HG02642 (cell line): ENCODE measurements around the gene PINLYP.
"Not testable (repeated sequence)": the region's sequence is repeated elsewhere in the genome, so short reads cannot be mapped to it uniquely, and the experiment has no call there.

Source experiments
- ATAC-seq: cut with Tn5 transposase; IDR thresholded peaks from one replicate; pipeline ENCODE4 v1.9.1; 2021; ENCODE audit warnings: mild to moderate bottlenecking; ENCODE audit not compliant: unreplicated experiment, poor library complexity

PINLYP gene

DNA sequence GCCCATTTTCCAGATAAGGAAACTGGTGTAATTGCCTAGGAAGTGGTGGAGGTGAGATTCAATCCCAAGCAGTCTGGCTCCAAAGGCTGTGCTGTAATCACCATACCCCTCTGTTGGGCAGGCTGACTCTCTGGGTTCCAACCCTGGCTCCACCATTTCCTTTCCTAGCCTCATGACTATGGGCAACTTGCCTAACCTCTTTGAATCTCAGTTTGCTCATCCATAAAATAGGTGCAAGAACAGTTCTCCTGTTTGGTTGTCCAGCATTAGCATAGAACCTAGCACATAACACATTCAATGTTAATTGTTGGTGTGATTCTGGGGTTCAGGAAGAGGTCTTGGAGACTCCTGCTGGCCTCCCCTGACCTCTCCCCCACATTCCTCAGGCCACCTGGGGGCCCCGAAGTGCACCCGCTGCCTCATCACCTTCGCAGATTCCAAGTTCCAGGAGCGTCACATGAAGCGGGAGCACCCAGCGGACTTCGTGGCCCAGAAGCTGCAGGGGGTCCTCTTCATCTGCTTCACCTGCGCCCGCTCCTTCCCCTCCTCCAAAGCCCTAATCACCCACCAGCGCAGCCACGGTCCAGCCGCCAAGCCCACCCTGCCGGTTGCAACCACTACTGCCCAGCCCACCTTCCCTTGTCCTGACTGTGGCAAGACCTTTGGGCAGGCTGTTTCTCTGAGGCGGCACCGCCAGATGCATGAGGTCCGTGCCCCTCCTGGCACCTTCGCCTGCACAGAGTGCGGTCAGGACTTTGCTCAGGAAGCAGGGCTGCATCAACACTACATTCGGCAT, 23.0 kb downstream of the PINLYP start:
- no peak for ATAC-seq

DNA sequence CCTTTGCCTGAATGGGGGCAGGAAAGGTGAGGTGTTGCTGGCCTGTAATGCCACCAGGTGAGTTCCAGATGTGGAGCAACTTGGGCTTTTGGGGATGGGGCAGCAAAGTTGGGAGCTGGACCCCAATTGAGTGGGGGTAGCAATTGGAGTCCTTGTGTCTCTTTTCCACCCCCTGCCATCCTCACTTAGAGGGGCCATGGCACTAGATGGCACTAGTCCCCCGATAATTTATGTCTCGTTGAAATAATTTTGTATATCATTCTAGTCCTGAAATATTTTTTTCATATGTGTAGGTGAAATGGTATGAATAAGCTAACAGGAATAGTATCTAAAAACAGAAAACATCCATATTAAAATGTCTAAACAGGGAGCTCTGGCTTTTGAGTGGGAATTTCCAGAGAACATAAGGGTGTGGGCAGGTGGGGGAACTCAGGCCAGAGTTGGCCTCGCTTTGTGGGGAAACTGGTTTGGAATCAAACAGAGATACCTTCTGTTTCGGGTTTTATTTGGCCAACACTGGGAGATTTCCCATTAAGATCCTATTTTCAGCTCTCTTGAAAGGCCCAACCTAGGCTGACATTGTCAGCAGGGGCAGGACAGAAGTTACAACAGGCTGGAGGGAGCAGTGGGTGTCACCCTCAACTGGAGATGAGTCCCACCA, 24.2 kb downstream of the PINLYP start:
- ATAC-seq, result no peak

DNA sequence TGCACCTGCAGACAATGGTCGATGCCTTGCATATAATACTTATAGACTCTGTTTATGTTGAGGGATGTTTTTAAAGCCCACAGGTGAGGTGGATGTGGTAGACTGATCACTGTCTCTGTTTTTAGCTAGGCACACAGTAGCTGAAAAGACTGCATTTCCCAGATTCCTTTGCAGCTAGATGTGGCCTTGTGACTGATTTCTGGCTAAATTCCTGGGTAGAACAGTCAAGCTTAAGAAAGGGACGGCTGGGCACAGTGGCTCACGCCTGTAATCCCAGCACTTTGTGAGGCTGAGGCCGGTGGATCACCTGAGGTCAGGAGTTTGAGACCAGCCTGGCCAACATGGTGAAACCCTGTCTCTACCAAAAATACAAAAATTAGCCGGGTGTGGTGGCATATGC, 24.7 kb downstream of the PINLYP start:
- not testable (repeated sequence) for ATAC-seq

DNA sequence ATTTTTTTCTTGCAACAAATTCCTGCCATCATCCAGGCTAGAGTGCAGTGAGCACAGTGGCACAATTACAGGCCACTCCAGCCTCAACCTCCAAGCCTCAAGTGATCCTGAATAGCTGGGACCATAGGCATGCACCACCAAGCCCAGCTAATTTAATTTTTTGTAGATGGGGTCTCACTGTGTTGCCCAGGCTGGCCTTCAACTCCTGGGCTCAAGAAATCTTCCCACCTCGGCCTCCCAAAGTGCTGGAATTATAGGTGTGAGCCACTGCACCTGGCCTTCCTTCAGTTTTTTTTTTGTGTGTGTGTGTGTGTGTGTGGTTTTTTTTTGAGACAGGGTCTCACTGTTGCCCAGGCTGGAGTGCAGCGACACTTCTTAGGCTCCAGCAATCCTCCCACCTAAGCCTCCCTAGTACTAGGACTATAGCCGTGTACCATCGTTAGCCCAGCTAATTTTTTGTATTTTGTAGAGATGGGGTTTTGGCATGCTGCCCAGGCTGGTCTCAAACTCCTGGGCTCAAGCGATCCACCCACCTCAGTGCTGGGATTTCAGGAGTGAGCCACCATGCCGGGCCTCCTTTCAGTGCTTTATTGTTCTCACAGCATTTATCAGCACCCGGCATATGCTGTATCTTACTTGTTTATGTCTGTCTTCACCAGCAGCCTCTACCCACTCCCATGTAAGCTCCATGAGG, 30.4 kb downstream of the PINLYP start:
- ATAC-seq, result no peak

DNA sequence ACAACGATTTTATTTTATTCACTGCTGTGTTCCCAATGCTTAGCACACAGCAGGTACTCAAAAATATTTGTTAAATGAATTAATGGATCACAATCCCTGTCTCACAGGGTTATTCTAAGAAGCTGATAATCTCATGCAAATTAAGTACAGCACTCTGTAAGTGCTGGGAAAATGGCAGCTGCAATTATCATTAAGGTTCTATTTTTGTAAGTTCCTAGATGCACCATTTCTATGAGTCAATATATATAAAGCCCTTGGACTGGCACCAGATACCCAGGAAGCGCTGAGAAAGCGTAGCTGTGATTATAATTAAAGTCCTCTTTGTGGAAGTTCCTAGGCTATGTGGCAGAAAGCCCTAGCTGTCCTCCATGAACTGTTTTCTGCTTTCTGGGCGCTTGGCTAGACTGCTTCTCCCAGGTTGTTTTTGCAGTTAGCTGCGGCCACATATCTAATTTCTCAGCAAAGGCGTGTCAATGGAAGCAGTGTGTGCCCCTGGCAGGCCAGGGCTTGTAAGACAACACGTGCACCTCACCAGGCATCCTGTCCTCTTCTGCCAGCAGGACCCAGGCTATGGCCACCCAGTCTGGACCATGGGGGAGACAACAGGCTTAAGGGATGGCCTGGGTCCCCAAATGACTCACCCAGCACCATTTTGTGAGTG, 31.1 kb downstream of the PINLYP start:
- no peak for ATAC-seq

DNA sequence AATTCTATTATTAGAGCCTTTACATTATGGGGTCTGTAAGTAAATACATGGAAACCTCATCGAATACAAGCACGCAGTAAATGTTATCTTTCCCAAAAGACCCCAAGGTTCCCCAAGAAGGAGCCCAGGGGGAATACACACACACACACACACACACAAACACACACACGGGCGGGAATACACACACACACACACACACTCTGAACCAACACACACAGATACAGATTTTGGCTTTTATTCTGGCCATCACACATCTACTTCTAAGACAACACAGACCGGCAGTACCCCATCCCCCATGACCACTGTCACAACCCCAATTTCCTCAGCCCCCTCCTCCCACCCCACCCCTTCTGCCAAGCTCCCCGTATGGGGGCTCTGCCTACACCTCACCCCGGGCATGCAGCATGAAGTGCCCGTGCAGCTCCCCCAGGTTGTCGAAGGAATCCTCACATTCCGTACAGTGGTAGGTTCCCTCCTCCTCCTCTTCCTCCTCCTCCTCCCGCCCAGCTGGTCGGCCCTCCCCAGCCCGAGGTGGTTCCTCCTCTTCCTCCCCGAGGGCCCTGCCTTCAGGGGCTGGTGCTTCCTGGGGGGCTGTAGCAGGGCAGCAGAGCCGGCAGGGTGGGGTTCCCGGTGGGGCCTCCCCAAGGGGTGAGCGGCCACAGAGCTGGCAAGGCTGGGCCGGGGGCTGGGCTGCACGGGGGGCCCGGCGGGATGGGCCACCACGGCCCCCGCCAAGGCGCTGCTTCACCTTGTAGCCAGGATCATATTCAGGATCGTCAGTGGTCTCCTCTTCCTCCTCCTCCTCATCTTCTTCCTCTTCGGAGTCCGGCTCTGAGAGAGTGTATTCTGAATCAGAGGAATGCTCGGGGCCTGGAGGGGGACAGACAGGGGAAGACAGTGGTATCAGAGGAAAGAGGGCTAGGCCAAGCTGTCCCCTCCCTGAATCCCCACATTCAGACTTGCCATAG, 31.9 kb downstream of the PINLYP start:
- ATAC-seq, result no peak

DNA sequence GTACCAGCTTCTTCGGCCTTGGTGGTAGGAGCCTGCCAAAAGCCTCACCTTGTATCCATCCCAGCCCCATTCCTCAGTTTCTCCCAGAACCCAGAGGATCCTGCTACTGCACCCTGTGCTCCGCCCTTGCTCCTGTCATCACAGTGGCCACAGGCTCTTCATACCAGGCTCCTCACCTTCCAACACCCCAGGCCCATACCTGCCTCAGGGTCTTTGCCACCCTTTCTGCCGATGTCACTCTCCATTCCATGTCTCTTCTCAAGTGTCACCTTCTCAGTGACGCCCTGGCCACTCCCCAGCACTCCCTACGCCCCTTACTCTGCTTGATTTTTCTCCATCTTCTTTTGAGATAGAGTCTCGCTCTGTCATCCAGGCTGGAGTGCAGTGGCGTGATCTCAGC, 34.3 kb downstream of the PINLYP start:
- no peak for ATAC-seq

DNA sequence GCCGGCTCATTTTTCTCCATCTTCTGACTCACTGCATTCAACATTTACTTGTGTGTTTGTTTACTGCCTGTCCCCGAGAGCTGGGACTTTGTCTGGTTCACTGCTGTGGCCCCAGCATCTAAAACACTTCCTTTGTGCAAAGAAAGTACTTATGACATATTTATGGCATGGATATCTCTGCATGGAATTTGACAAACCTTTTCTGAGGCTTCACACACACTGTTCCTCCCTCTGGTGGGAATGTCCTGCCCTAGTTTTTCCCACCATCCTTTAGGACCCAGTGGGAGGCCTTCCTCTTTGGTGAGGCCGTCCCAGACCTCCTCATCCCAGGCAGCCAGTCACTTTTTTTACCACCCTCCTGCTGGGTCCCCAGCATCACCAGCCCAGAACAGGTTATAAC, 34.9 kb downstream of the PINLYP start:
- ATAC-seq, result no peak

DNA sequence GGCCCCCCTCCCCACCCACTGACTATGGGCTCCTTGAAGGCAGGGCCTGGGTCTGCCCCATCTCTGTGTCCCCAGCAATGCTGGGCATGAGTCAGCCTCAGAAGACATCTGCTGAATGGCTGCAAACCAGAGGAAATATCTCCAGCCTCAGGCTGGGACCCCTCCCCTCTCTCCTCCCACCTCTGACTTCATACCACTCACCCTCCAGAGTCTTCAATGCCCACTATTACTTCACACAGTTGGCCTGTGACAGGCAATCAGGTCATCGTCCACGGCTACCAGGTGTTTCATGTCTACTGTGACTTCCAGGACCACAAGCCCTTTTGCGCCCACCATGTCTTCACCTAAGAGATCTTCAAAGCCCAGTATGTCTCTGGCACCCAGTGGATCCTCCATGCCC, 36.2 kb downstream of the PINLYP start, which contains the start of gene SRRM5:
SRRM5 (plus strand) TSS at position 301 of the 400 bp plus-strand sequence; CDS start at position 335, 34 bp downstream.
- no peak for ATAC-seq

DNA sequence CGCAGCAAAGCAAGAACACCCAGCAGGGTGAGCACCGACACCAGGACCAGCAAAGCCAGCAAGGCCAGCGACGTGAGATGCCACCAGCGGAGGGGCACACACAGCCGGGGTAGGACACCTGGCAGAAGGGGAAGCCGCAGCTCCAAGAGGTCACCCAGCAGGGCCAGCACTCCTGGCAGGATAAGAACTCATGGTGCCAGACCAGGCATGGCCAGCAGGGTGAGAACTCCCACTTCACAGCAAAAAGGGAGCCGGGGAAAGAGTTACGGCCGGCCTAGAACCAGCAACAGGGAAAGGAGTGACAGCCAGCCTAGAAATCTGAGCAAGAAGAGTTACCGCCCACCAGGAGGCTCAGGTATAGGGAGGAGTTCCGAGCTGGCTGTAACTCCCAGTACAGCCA, 36.8 kb downstream of the PINLYP start:
- no peak for ATAC-seq

DNA sequence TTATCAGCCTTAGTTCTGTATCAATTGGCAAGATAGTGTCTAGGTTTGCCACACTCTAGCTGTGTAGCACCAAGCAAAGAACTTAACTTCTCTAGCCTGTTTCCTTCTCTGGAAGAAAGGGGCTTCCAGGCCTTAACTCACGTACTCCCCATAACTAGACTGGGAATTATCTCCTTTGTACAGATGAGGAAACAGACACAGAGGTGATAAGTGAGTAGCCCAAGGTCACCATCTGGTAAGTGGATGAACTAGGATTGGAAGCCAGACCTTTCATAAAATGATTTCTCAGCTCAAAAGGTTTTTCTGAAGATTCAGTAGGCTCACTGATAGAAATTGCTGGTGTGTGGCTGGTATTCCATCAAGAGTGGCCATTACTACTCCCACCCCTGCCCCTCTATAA, 40.7 kb downstream of the PINLYP start:
- no peak for ATAC-seq

DNA sequence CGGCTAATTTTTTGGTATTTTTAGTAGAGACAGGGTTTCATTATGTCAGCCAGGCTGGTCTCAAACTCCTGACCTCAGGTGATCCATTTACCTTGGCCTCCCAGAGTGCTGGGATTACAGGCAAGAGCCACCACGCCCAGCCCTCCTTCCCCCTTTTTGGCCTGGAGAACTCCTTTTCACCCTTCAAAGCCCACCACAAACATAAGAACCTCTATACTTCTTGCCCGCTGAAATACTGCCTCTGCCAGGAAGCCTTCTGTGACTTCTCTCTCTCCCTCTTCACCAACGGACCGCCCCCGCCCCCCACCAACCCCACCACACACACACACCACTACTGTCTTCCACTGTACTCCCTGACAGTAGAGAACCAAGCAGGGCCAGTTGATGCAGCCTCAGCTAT, 41.4 kb downstream of the PINLYP start:
- no peak for ATAC-seq

DNA sequence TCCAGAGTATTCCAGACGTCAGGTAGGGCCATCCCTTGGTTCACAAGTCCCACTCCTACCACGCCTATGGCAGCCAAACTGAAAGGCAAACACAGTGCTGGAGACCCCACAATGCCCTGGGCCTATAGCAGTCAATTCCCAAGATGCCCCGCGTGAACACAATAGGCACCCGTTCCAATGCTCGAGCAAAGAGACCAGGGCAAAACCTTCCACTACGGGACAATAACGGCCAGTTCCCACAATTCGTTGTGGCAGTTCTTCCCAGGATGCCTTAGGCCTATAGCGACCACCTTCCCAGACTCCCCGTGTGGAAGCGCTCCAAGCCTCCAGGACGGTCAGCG, 43.3 kb downstream of the PINLYP start:
- peak; percentile 29 for ATAC-seq

DNA sequence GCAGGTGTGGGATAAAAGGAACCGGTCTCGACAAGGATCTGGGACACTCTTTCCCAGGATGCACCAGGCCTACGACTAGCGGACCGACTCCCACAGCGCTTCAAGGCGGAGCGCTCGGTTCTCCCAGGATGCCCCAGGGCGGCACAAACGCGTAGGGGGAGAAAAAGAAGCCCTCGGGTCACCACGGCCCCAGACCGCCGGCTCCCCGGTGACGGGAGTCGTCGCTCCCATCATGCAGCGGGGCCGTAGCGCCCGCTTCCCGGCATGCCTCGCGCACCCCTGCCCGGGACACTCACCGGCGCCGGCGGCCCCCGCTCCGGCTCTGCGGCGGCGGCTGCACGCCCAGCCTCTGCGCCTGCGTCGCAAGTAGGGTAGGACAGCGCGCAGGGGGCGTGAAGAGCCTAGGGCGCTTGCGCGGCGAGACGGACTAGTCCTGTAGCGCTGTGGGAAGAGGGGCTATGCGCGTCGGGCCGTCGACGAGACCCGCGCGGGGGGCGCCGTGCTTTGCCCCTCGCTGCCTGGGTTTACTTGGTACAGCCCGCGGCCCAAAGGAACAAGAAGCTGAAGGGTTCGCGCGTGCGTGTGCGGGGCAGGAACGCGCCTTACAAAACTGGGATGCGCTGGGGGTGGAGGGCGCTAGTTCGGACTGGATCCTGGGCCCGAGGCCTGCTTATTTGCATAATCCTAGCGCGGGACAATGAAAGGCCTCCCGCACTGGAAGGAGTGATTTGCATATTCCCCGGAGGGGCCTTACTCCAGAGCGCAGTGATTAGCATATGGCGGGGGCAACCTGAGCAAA, 43.9 kb downstream of the PINLYP start, which contains the start of gene ZNF428:
ZNF428 (minus strand) TSS at position 368 of the 799 bp plus-strand sequence. CDS start 5,325 bp downstream, outside the sequence.
- ATAC-seq, result peak; percentile 87

DNA sequence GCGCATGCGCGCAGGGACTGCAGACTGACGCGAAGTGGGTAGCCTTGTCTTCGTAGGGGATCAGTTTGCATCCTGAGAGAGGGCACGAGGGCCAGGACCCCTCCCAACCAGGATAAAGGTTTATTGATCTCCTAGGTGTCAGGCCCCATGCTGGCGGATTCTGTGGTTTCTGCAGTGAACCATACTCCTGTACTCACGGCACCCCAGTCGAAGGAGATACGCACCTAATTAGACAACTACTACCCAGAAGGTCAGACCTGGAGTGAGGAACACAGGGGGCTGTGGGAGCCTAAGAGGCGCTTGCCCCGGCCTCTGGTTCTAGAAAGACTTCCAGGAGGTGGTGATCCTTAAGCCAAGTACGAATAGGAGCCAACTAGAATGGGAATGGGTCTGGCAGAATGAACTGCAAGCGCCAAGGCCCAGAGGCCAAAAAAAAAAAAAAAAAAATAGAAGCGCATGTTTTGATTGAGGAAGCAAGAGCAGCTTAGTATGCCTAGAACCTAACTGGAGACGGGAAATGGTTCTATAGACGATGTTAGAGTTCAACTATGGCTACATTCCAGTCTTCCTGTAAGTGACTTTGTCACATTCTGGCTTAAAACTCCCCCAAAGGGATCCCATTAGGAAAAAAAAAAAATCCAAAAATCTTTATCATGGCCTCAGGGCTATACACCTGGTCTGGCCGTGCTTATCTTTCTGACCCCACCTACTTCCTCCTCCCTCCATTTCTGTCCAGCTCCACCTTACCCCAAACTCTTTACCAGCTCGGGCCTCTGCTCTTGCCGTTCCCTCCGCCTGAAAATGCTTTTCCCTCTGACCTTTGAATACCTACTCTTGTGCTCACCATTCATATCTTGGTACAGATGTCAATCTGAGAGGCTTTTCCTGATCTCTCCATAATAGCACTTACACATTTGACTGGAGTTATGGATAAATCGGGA, 44.7 kb downstream of the PINLYP start:
- ATAC-seq, result no peak

DNA sequence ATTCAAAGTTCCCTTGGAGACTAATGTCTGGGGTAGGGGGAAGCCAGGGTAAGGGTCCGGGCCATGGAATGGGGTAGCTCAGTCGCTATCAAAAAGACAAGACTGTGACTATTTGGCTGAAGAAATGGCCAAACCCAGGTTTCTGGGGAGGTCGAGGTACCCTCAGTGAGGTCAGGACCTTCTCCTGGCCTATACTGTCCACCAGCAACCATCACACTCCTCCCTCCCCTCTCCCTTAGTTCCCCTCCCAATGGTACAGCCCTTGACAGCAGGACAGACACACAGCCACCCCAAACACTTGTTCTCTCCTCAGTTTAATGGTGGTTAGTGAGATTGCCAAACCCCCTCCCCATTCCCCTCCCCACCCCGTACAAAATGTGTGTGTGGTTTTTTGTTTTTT, 46.5 kb downstream of the PINLYP start:
- ATAC-seq, result no peak

DNA sequence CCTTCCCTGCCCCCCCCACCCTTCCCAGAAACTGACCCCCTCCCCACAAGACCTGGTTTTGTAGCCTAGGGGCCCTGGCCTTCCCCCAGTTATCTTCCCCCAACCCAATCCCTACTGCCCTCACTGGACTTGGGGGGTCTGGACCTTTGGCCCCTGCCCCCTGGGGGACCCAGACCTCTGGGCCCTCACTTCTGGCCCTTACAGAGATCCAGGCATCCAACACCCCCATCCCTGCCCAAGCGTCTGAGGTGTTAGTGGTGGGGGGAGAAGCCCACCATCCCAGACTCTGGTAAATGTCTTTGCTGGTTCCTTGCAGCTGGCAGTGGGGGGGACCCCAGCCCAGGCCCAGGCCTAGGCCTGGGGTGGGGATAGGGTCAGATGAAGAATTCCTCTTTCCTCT, 47.4 kb downstream of the PINLYP start:
- ATAC-seq, result no peak
